Measurements from ENCODE around the gene ZFP64.

The ZFP64 gene

DNA sequence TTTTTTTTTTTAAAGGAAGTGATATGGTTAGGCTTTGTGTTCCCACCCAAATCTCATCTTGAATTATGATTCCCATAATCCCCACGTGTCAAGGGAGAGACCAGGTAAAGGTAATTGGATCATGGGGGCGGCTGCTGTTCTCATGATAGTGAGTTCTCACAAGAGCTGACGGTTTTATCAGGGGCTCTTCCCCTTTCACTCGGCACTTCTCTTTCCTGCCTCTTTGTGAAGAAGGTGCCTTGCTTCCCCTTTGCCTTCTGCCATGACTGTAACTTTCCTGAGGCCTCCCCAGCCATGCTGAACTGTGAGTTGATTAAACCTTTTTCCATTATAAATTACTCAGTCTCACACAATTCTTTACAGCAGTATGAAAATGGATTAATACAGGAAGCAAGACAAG lies 64.3 kb downstream of the ZFP64 start:
- DNase-seq (ENCODE audit: insufficient read length, low spot score), result no peak
- FAIRE-seq, result no peak

DNA sequence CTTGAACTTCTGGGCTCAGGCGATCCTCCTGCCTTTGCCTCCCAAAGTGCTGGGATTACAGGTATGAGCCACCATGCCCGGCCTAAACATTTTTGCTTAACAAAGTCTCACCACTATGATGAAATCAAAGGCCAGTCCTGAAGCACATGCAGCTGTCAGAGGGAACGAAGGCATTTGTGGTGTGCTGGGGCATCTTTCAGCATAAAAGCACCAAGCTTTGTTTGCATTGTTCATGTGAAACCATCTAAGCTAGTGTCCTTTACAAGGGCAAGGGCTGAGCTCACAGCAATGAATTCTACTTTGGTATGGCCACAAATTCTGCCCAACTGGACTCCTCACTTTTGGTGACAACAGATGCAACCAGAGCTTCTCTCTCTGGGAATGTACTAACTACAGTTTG lies 66.8 kb downstream of the ZFP64 start:
- FAIRE-seq, result no peak
- DNase-seq (ENCODE audit: insufficient read length, low spot score), result no peak
- TF ChIP-seq, protein P1, sequence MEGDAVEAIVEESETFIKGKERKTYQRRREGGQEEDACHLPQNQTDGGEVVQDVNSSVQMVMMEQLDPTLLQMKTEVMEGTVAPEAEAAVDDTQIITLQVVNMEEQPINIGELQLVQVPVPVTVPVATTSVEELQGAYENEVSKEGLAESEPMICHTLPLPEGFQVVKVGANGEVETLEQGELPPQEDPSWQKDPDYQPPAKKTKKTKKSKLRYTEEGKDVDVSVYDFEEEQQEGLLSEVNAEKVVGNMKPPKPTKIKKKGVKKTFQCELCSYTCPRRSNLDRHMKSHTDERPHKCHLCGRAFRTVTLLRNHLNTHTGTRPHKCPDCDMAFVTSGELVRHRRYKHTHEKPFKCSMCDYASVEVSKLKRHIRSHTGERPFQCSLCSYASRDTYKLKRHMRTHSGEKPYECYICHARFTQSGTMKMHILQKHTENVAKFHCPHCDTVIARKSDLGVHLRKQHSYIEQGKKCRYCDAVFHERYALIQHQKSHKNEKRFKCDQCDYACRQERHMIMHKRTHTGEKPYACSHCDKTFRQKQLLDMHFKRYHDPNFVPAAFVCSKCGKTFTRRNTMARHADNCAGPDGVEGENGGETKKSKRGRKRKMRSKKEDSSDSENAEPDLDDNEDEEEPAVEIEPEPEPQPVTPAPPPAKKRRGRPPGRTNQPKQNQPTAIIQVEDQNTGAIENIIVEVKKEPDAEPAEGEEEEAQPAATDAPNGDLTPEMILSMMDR (IDR thresholded peaks at IDR 0.05; ENCODE audit: insufficient read depth, missing control alignments), result no peak

More for the DNA sequence above, 64.3 kb downstream of the ZFP64 start:
- TF ChIP-seq, protein P1 (IDR thresholded peaks at IDR 0.05; ENCODE audit: insufficient read depth, missing control alignments), result no peak

DNA sequence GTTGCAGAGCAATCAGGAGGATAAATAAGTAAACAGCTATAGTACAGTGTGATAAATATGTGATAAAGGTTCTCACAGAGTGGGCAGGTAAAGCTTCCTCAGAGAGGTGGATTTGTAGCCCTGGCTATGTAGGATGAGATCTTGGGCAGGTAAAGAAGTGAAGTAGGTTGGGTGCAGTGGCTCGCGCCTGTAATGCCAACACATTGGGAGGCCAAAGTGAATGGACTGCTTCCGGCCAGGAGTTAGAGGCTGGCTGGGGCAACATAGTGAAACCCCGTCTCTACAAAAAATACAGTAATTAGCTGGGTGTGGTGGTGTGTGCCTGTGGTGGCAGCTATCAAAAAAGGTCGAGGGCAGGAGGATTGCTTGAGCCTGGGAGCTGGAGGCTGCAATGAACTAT lies 72.9 kb downstream of the ZFP64 start:
- DNase-seq (ENCODE audit: insufficient read length, low spot score), result no peak
- FAIRE-seq, result no peak
- TF ChIP-seq, protein P1 (IDR thresholded peaks at IDR 0.05; ENCODE audit: insufficient read depth, missing control alignments), result no peak

DNA sequence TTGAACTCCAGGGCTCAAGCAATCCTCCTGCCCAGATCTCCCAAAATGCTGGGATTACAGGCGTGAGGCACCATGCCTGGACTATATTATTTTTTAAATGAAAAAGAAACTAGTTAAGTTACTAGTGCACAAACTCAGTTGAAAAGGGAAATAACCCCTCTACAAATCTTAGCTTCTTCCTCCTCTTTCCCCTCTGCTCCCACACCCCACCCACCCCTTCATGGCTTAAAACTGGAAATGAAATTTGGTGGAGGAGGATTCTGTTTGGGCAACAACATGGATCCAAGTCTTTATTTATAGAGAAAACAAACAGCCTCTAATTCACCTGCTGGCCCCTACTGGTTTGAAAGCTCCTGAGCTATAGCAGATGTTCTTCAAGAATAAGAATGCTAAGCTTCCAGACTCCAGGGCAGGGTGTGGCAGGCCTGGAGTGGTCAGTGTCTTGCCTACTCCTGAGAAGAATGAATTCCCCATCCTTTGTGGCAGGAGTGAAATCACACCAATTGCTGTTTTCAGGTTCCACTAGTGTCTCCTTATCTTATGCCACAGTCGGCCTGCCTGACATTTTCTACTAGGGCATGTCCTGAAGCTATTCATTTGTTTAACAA lies 73.5 kb downstream of the ZFP64 start:
- DNase-seq (ENCODE audit: insufficient read length, low spot score) (no peak), FAIRE-seq (no peak)
- TF ChIP-seq, protein P1 (IDR thresholded peaks at IDR 0.05; ENCODE audit: insufficient read depth, missing control alignments), result no peak

DNA sequence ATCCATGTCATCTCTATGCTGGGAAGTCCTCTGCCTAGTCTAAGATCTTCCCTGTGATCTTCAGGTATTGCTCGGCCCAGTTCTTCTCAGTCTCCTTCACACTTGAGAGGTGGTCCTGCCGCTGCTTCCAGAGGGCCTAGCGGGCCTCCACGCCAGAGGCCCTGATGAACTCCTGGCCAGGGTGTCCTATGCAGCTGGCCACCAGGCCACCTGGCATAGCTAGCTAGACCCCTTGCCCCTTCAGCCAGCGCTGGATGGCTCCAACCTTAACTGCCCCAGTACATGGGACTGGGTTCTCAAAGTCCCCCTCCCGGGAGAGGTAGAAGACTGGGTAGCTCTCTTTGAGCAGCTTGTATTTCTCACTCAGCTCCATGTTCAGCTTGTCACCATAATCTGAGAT lies 81.1 kb downstream of the ZFP64 start:
- TF ChIP-seq, protein P1 (IDR thresholded peaks at IDR 0.05; ENCODE audit: insufficient read depth, missing control alignments), result no peak
- DNase-seq (ENCODE audit: insufficient read length, low spot score), result no peak
- FAIRE-seq, result no peak

DNA sequence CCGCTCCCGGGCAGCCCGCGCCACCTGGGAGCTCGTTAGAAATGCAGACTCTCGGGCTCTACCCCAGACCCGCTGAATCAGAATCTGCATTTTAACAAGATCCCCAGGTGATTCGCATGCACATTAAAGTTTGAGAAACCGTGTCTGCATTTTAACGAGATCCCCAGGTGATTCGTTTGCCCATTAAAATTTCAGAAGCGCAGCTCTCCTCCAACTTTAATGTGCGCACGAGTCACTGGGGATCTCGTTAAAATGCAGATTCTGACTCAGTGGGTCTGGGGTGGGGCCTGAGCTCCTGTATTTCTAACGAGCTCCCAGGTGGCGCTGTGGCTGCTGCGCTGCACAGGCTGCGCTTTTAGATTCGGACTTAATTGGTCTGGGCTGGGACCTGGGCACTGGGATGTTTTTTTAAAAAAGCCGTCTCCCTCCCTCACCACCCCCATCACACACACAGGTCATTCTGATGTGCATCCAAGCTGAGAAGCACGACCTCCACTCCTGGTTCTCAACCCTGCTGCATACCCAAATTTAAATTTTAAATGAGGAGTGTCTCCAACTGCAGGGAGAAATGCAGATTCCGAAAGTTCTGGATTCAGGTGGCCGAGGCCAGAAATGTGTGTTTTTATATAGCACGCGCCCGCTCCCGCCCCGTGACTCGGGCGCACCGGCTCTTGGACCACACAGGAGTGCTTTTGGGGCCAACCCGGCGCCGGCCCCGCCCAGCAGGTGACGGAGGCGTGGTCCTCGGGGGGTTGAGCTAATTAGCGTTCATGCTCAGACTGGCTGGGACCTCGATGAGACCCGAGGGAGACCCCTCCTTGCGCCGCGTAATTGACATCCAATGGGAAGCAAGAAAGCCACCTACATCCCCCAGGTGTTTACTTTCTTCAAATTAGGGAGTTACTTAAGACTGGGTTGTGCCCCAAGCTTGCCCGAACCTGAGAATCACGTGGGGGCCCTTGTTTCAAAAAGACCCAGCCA lies 85.8 kb downstream of the ZFP64 start:
- TF ChIP-seq, protein P1 (IDR thresholded peaks at IDR 0.05; ENCODE audit: insufficient read depth, missing control alignments), result peak; percentile 44
- FAIRE-seq, result no peak
- DNase-seq (ENCODE audit: insufficient read length, low spot score), result no peak
